HG03565 (cell line): ENCODE data around the gene TBC1D1.

Experiments
- ATAC-seq: cut with Tn5 transposase; IDR thresholded peaks from one replicate; pipeline ENCODE4 v1.9.1; 2021; ENCODE audit warnings: mild to moderate bottlenecking, moderate library complexity; ENCODE audit not compliant: unreplicated experiment

TBC1D1 gene

GRCh38 chr4:37890801-37891259 is at the start of gene TBC1D1:
TSS of gene TBC1D1 (plus strand) at chr4:37891084. CDS start at chr4:37902096, 11,012 bp downstream.
- peak; percentile 10 for ATAC-seq

GRCh38 chr4:37844204-37844603 is 46.7 kb upstream of the TBC1D1 start:
- ATAC-seq = no peak

GRCh38 chr4:37845201-37845600 is 45.7 kb upstream of the TBC1D1 start:
- ATAC-seq = no peak

- ATAC-seq = no peak
Observed at GRCh38 chr4:37847311-37847884, 43.5 kb upstream of the TBC1D1 start.

- ATAC-seq = no peak
Observed at GRCh38 chr4:37852376-37852775, 38.5 kb upstream of the TBC1D1 start.

- ATAC-seq = no peak
Observed at GRCh38 chr4:37858112-37858511, 32.8 kb upstream of the TBC1D1 start.

GRCh38 chr4:37858872-37859271 is 32.0 kb upstream of the TBC1D1 start:
- ATAC-seq = no peak

- no peak for ATAC-seq
Observed at GRCh38 chr4:37860266-37860665, 30.6 kb upstream of the TBC1D1 start.

GRCh38 chr4:37862961-37863360 is 27.9 kb upstream of the TBC1D1 start:
- no peak for ATAC-seq

- no peak for ATAC-seq
Observed at GRCh38 chr4:37864786-37865185, 26.1 kb upstream of the TBC1D1 start.

GRCh38 chr4:37865450-37865849 is 25.4 kb upstream of the TBC1D1 start:
- ATAC-seq = no peak

- no peak for ATAC-seq
Observed at GRCh38 chr4:37867102-37867501, 23.8 kb upstream of the TBC1D1 start.

GRCh38 chr4:37868238-37868637 is 22.6 kb upstream of the TBC1D1 start:
- no peak for ATAC-seq

GRCh38 chr4:37872310-37872988 is 18.4 kb upstream of the TBC1D1 start:
- ATAC-seq = no peak

- ATAC-seq = no peak
Observed at GRCh38 chr4:37873386-37873785, 17.5 kb upstream of the TBC1D1 start.

- ATAC-seq = no peak
Observed at GRCh38 chr4:37876156-37876555, 14.7 kb upstream of the TBC1D1 start.

- no peak for ATAC-seq
Observed at GRCh38 chr4:37879365-37879764, 11.5 kb upstream of the TBC1D1 start.

GRCh38 chr4:37881811-37882210 is 9.1 kb upstream of the TBC1D1 start:
- no peak for ATAC-seq

- ATAC-seq = no peak
Observed at GRCh38 chr4:37882665-37883296, 8.1 kb upstream of the TBC1D1 start.

GRCh38 chr4:37884855-37885487 is 5.9 kb upstream of the TBC1D1 start:
- ATAC-seq = no peak

- ATAC-seq = no peak
Observed at GRCh38 chr4:37885496-37885895, 5.4 kb upstream of the TBC1D1 start.
